SHP77 (cell line): Measurements from ENCODE around the gene SAMD14.
A peak's percentile ranks its signal among the peaks of the same experiment; 100 is the strongest.

Source experiments
- DNase-seq, 2 experiments: peaks; one replicate each; lab custom pipeline; 2025; lab: John Stamatoyannopoulos, UW

The SAMD14 gene

DNA sequence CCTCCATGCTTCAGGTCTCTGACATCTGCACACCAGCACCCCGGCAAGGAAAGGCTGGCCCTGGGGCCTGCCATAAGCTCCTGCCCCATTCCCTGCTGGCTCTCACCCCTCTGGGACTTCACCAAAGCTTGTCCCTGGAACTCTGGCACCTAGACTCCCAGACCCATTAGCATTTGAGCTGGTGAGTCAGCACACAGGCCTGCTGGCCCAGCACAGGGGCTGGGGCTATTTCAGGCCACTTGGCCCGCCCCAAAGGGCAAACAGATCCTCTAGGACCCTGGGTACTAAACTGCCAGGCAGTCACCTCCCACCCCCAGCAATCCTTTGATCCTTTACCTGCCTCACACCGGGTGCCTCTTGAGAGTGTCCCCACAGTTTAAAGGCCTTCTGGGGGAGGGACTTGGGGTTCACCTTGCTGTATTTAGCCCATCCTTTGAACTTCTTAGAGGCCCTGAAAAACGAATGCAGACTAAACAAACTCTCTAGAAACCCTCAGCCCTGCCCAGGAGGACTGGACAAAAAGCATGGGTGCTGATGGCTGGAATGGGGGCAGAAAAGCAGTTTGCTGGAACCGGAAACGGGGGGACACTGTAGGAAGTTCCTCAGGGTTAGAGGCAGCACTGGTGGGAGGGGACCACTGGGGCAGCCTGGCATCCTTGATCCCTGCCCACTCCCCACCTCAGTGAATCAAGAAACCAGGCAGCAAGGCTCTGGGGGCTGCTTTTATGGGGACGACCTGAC lies 3.2 kb upstream of the SAMD14 start:
- no peak for DNase-seq

DNA sequence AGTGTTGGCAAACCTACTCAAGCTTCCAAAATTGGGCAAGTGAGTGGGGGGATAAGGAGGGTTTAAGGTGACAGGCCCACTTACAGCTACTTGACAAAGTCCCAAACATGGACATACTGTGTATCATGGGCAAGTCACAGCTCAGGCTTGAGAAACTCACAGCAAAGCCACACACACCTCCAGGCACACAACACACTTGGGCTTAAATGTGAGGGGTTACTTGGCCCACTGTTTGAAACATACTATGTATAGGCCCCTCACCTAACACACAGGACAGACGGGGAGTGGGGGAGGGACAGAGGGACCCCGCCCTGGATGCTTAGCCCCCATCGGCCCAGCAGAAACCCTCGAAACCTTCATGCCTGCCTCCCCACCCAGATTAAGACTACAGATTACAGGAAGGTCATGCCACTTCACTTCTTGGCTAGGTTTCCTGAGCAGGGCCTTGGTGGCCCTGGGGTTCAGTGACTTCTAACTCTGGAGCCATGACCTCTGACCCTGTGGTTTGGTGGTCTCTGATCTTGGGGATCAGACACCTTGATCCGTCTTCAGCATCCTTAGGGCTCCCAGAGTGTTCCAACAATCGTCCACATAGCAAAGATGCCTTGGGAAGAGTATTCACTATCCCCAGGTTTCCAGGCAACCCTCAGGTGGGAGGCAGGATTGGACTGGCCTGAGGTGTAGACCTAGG lies 2.3 kb upstream of the SAMD14 start:
- DNase-seq: no peak

DNA sequence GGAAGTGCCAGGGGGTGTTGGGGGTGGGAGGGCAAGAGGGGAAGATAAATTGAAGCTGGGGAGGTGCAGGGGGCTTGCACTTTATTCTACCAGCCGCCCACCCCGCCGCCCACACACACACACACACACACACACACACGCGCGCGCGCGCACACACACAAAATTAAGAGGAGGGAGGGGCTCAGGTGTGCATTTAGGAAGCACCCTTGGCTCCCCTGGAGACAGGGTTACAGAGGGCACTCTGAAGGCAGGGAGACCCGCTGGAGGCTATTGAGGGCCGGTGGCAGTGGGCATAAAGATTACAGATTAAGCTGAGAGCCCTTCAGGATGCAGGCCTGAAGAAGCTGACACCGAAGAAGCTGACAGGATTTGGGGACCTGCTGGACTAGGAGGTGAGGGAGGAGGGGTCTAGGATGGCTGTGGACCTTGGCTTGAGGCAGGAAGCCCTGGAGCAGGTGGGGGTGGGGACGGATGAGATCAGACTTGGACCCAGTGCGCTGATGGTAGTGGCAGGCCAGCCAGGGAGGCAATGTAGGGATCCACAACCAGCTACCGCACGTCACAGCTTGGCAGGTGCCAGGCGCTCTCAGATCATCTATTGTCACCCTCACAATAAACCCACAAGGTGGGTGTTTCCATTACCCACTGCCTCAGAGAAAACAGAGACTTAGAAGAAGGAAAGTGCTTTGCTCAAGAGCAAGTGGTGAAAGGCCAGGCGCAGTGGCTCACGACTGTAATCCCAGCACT lies 772 bp upstream of the SAMD14 start:
- DNase-seq: peak in 1 of 2 experiments; percentile 50

DNA sequence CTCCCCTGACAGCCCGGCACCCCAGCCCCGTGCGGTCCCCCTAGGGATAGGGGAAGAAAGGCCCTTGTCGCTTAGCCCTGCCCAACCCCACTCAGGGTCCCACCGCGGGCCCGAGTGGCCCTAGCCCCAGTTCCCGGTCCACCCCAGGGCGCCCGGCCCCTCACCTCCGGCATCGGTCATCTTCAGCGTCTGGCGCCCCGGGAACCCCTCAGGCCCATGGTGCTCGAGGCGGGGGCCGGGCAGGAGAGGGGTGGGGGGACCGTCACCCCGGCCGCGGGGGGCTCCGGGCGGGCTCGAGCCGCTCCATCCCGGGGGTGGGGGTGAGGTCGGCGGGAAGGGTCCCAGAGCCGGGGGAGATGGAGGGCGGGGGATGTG lies 620 bp downstream of the SAMD14 start:
- DNase-seq: no peak

DNA sequence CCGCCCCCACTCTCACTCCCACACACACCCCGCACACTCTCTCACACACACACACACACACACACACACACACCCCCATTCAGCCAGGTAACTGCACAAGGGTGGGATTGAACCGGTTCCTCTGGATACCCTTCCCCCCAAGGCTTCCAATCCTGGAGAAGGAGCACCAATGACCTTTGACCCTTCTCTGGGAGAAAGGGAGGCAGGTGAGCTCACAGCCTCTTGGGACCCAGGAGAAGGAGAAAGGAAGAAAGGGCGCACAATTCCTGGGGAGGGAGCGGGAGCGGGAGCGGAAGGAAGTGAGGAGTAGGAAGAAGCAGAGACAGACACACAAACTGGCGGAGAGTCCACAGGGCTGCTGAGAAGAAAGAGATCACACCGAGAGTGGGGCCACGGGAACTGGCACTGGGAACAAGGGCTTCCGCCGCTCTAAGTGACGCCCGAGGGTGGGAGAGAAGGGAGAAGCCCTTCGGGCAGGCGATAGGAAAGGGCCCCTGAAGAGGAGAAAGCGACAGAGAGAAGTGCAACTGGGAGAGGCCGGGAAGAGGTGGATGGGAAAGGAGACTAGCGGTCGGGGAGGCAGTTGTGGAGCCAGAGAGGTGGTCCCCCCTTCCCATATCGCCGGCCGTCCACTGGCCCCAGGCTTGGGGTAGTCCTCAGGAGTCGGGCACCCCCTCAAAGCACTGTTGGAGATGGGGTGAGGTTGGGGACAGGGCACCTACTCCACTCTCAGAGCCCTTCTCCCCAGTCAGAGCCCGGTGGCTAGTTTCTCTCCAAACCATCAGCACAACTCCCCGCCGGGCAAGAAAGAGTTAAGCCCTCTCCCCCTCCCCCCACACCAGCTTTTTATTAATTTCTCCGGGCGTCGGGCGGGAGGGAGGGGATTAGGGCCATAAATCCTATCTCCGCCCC lies 1.3 kb downstream of the SAMD14 start:
- DNase-seq: no peak

DNA sequence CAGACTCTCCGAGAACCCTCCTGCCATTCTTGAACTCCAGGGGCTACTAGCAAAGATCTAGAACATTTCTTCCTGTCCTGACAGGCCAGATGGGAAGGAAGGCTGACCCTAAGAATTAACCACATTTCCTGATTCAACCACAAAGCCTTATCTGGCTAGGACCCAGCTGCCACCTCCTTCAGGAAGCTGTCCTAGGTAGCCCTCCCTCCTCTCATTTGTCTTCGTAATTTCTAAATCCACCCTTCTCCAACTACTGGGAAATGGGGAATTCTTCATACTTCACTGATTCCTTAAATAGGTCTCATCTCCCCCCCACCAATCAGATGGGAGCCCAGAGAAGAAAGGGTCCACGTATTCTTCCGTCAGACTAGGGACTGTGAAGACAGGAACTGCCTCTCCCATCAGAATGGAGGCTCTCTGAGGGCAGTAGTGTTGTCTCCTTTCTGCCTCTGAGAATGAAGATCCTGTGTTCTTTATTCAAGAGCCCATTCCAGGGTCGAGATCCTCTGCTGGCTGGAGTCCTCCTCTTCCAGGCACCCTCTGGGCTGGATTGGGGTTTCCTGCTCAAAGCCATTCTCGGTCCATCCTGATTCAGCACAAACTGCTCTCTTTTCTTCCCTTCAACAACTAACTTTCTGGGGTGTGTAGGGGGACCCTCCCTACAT lies 2.1 kb downstream of the SAMD14 start:
- DNase-seq: no peak

DNA sequence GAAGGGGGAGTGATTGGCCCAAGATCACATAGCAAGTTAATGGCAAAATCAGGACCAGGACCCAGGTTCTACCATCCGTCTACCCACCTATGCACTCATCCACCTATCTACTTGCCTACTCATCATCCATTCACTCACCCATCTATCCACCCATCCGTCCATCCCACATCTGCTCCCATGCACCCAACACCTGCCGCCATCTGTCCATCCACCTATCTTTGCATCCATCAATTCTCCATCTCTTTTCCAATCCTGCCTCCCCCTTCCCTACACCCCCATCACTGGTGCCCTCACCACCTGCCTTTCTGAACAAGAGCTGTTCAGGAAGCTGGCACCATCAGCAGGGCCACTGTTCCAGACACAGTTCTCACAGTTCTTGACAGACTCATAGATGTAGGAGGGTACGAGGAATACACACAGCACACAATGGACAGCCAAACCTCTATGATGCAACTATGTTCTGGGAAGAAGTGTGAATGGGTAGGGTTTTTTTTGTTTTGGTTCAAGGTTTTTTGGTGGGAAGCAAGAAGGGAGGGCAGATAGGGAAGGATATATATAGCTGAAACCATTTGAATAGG lies 4.5 kb downstream of the SAMD14 start:
- DNase-seq: no peak

DNA sequence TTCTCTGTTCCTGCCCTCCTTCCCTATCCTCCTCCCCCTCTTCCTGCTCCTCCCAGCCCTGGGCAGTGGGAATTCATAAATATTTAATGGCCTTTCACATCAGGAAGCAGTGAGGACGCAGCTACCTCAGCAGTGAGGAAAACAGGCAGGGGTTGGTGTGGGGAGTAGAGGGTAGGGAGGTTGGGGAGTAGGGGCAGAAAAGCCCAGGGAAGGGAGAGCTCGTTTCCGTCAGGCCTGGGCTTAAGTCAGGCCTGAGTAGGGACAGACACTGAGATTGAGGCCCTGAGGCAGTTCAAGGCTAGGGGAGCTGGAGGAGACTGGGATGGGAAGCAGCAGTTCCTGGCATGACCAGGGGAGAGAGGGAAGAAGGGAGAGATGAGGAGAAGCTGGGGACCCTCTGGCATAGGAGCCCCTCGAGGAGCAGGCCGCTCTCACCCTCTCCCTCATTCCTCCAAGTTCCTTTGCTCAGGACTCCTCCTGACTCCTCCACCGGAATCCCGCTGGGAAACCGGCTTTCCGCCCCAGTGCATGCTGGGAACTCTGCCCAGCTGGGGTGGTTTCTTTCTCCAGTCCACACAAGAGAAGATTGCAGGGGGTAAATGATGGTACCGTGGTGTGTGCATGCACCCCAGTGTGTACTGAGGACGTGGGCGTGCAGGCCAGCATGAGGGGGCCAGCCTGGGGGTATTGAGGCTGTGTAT lies 6.2 kb downstream of the SAMD14 start:
- DNase-seq: no peak

DNA sequence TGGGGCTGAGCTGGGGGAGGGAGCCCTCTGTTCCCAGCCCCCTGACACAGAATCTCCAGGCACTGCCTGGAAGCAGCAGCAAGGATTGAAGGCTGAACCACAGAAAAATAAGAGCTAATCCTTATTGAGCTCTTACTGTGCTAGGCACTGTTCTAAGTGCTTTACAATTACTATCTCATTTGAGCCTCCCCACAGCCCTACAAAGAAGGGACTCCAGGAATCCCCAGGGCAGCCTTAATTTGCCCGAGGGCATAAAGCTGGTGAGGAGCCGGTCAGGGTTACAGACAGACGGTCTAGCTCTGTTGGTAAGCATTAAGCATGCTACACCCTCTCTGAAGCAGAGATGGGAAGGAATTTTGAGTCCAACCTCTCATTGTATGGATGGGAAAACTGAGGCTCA lies 7.0 kb downstream of the SAMD14 start:
- no peak for DNase-seq

DNA sequence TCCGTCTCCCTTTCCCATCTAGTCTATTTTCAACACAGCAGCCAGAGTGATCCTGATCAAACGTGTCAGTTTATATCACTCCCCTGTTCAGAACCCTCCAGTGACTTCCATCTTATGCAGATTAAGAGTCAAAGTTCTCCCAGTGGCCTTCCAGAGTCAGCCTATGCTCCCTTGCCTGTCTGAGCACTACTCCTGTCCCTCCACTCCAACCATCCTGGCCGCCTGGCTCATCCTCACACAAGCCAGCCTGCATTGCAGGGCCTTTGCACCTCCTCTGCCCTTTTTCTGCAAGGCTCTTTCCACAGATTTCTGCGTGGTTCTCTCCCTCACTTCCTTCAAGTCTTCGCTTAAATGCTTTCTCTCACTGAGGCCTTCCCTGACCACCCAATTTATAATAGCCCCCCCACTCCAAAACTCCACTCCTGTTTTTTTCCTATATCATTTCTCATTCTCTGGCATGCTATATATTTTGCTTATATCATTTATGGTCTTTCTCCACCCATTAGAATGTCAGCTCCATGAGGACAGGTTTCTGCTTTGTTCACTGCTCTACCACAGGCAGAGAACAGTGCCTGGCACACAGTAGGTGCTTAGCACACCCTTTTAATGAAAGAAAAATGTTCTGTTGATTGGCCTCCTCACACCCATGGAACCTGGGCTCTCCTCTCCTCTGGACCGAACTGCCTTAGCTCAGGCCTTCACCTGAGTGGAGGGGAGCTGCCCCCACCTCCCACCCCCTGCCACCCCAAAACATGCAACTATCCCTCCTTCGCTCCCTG lies 9.3 kb downstream of the SAMD14 start:
- DNase-seq: no peak

DNA sequence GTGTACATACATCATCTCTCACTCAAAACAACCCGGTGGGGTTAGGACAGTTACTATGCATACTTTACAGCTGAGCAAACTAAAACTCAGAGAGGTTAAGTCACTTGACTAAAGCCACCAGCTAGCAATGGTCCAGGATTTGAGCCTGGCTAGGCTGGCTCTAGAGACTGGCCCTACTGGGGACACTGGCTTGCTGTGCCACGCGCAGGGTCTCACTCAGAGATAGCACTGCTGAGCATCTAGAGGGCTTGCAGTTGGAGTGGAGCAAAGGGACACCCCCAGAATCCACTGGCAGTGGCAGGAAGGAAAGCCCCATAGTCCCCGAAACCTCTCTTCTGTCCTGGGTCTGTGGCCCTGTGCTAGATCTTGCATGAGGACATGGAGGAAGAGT lies 11.1 kb downstream of the SAMD14 start:
- no peak for DNase-seq

DNA sequence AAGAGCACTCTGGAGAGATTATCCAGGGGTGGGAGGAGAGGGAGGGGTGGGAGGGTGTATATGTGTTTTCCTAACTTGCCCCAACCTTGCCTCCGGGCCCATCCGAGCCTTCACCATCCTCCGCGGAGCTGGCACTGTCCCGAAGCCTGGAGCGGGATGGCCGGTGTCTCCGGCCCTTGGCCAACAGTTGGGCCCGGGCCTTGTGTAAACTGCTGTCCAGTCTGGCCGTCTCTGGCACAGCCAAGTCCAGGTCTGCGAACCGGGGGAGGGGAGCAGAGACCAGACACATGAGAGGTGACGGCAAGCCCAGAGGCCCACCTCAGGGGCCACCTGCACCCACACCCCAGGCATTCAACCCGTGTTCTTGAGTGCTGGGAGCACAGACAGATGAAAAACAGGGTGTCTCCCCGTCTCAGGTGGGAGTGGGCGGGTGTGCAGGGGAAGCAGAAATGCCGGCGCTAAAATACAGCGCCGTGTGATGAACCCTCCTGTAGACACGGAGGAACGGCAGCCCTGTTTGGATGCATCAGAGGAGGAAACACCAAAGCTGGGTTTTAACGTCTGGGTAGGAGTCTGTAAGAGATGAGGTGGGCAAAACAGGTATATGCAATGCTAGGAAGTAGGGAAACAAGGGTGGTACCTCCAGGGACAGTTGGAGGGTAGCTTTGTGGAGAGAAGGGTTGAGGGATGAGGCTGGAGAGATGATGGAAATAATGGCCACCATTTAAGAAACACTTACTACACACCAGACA lies 11.7 kb downstream of the SAMD14 start:
- DNase-seq: no peak

DNA sequence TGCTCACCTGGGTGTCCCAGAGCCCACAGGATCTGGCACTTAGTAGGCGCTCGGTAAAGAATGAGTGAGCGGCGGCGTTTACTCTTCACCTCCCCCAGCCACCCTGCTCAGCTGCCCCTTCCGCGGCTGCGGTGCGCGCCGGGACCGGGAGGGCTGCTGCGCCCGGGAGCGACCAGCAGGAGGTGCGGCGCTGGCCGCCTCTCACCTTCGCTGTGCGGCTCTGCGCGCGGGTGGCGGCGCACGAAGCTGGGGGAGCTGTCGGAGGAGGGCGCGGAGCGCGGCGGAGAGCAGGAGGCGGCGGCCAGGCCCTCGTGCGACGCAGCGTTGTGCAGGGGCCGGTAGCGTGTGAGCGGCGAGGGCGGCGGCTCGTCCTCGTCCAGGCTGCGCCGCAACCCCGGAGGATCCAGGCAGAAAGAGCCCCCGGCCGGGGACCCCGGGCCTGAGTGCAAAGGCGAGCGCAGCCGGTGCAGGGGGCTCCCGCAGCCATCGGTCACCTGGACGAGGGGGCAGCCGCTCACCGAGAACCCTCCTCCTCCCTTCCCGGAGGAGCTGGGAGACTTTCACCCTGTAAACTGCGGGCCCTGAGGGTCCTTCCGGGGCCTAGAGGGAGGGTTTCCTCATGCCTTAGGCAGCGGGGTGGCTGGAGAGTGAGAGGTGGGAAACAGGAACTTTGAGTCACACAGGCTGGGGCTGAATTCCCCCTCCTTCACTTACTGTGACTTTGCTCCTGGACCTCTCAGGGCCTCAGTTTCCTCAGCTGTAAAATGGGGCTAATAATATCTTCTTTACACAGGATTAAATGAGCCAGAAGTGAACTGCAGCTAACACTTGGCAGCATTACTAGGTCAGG lies 12.5 kb downstream of the SAMD14 start:
- DNase-seq: peak; percentile 81

DNA sequence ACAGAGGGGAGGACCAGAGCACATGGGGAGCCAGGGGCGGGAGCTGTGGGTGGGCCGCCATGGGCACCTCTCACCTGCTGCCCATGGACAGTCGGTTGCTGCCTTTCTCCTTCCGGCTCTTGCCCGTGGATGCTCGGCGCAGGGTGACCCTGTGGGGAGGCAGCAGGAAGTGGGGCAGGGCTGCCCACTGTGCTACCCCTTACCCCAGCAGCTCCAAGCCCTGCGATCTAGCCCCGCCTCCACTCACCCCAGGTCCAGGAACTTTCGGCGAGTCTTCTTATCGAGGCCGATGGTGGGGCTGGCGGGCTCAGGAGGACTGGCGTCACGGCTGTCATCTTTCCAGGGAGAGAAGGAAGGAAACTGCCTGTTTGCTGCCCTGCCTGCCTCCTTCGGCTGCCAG lies 14.2 kb downstream of the SAMD14 start:
- no peak for DNase-seq

DNA sequence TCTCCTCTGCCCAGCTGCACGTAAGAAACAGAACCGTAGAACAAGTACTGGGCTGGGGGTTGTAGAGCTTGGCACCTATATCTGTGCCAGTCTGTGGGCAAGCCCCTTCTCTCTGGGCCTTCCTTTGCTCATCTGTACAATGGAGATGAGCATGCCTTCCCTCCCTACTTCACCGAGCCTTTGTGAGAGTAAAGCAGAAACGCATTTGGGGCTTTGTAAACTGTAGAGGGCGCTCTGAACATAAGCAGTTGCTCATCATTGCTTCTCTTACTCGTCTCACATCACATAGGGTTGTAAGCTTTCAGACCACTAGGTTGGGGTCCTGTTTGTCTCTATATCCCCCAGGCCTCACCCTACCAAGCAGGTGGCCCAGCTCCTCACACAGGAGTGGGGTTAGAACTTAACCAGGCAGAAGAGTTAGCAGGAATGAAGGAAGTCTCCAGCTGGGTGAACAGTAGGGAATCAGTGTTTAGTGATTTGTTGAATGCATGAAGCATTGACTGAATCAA lies 15.1 kb downstream of the SAMD14 start:
- peak; percentile 74 to 77 for DNase-seq

DNA sequence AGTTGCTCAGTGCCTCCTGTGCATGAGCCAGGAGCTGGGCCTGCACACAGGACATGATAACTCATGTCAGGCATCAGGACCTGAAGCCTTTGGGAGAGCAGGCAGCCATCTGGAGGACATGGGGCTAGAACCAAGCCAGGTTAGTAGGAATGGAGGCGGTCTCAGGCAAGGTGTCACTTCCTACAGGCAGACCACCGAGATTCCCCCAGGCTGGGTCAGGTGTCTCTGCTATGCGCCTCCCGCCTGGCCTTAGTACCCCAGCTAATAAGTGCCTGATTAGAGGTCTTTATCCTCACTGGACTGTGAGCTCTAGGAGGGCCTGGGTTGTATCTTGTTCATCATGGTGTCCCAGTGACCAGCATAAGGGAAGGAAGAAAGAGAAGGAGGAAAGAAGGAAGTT lies 15.6 kb downstream of the SAMD14 start:
- DNase-seq: no peak

DNA sequence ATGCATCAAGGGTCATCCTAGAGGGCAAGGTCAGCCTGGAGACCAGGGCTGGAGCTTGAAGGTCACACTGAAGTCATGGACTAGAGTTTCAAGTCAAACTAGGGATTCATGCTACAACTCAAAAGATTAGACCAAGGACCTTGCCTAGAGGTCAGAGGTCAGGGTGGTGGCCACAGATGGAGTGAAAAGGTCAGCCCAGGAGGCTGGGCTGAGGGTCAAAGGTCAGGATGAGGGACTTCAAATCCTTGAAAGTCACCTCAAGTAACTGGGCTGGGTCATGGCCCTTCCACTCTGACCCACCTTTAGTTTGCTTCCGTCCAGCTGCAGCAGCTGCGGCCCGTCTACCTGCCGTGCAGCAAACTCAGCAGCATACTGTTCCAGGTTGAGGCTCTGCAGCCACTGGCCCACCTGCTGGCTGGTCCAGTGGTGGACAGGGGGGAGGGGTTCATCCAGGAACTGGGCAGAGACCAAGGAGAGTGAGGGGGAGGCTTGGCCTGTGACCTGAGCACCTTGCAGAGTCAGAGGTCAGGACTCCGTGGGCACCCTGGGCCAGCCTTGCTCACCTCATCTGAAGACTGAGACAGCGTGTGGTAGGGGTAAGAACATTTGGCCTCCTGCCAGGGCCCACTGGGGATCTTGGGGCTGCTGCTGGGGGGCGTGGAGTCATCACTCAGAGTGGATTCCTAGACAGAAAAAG lies 16.2 kb downstream of the SAMD14 start:
- no peak for DNase-seq
